Activated CD8-positive, alpha-beta memory T cell treated with anti-CD3 and anti-CD28 coated beads, Interleukin-2, amount 50 U/mL, for 24 hours (primary cell): ENCODE results near the gene IL1RN.

Experiments used
- DNase-seq: peaks from one replicate; pipeline ENCODE4 v3.0.0-alpha.2; 2020; ENCODE audit errors: extremely low read depth

The IL1RN gene

GRCh38 chr2:113127646-113128570 lies 510 bp downstream of the IL1RN start:
- no peak for DNase-seq

- no peak for DNase-seq
Measured at GRCh38 chr2:113129519-113130078, 2.2 kb downstream of the IL1RN start.

- no peak for DNase-seq
Measured at GRCh38 chr2:113131352-113132185, 4.2 kb downstream of the IL1RN start.

GRCh38 chr2:113132414-113133021 lies 5.1 kb downstream of the IL1RN start:
- DNase-seq, result no peak

- DNase-seq, result no peak
Measured at GRCh38 chr2:113133704-113134598, 6.6 kb downstream of the IL1RN start.

GRCh38 chr2:113134717-113135116 lies 7.3 kb downstream of the IL1RN start:
- no peak for DNase-seq

- no peak for DNase-seq
Measured at GRCh38 chr2:113135317-113135716, 7.9 kb downstream of the IL1RN start.

- DNase-seq, result no peak
Measured at GRCh38 chr2:113136828-113137775, 9.7 kb downstream of the IL1RN start.

GRCh38 chr2:113137827-113138226 lies 10.4 kb downstream of the IL1RN start:
- DNase-seq, result no peak

GRCh38 chr2:113138428-113139322 lies 11.3 kb downstream of the IL1RN start:
- no peak for DNase-seq

GRCh38 chr2:113141451-113141850 lies 14.1 kb downstream of the IL1RN start:
- DNase-seq, result no peak

GRCh38 chr2:113142290-113142689 lies 14.9 kb downstream of the IL1RN start:
- DNase-seq, result no peak

GRCh38 chr2:113144259-113144658 lies 16.9 kb downstream of the IL1RN start:
- DNase-seq, result no peak

- no peak for DNase-seq
Measured at GRCh38 chr2:113148606-113149552, 21.5 kb downstream of the IL1RN start.

- no peak for DNase-seq
Measured at GRCh38 chr2:113149553-113150257, 22.3 kb downstream of the IL1RN start.

GRCh38 chr2:113150258-113150601 lies 22.8 kb downstream of the IL1RN start:
- DNase-seq, result no peak

- no peak for DNase-seq
Measured at GRCh38 chr2:113155331-113155730, 27.9 kb downstream of the IL1RN start.
